ENCODE data around the gene KRTAP10-10. TPM values are rescaled to one million over a fixed set of nuclear protein-coding genes. Genes with fewer than 3 reads are reported as not detected.

The KRTAP10-10 gene
- total and polyA plus RNA-seq, 2 of the 8 experiments (the other 6 are each of a cell fraction or from before 2014, with no cell fraction given): not detected

DNA sequence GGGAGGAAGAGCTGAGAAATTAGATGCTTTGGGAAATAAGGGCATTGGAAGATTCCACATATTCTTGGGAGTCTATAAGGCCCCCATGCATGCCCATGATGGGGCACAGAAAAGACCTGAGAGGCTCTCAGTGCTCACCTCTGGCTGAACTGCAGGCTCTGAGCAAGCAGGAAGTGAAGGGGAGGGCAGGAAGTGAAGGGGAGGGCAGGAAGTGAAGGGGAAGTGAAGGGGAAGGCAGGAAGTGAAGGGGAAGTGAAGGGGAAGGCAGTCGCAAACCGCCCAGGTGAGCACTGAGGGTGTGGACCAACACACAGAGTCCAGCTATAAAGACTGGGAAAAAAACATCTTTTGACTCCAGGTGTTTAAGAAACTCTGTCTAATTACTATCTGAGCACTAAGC is 6.7 kb upstream of the KRTAP10-10 start (continued):
- no peak for TF ChIP-seq RAD21 (IDR thresholded peaks at IDR 0.05 in 1 of 2, conservative IDR thresholded peaks at IDR 0.05 in 1 of 2; ENCODE audit: low read depth in 2 of 2, low read length in 2 of 2)
- TF ChIP-seq YY1 (IDR thresholded peaks at IDR 0.05; ENCODE audit: low read depth, low read length): no peak
- TF ChIP-seq CBX8 (IDR thresholded peaks at IDR 0.05; ENCODE audit: borderline replicate concordance, low read depth, low read length): no peak
- TF ChIP-seq SP2 (IDR thresholded peaks at IDR 0.05; ENCODE audit: low read length): no peak
- TF ChIP-seq MAFK (IDR thresholded peaks at IDR 0.05; ENCODE audit: low read depth, low read length): no peak

Measured in H1 (cell line).